ENCODE results near the gene GRK5.

DNA sequence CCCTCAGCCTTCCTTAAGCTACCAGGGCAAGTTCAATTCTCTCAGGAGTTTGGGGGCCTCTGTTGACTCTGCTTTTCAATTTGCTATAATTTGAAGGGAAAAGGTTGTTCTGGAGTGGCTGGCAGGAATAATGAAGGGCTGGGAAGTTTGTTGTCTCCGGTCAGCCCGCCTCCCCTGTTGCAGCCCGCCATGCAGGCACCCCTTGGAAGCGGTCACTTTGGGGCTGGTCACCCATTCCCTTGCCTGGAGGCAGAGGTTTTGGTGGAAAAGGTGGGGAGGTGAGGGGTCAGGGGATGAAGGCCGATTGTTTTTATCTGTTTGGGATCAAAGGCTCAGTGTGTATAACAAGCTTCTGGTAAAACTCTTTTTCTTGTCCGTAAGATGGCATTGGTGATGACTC is 79.1 kb downstream of the GRK5 start:
- no peak for TF ChIP-seq POLR2A (IDR thresholded peaks at IDR 0.05)
- TF ChIP-seq, protein P1, sequence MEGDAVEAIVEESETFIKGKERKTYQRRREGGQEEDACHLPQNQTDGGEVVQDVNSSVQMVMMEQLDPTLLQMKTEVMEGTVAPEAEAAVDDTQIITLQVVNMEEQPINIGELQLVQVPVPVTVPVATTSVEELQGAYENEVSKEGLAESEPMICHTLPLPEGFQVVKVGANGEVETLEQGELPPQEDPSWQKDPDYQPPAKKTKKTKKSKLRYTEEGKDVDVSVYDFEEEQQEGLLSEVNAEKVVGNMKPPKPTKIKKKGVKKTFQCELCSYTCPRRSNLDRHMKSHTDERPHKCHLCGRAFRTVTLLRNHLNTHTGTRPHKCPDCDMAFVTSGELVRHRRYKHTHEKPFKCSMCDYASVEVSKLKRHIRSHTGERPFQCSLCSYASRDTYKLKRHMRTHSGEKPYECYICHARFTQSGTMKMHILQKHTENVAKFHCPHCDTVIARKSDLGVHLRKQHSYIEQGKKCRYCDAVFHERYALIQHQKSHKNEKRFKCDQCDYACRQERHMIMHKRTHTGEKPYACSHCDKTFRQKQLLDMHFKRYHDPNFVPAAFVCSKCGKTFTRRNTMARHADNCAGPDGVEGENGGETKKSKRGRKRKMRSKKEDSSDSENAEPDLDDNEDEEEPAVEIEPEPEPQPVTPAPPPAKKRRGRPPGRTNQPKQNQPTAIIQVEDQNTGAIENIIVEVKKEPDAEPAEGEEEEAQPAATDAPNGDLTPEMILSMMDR (IDR thresholded peaks at IDR 0.05): no peak
